Epithelial cell of proximal tubule (primary cell): ENCODE data around the gene FTO. TPM values are rescaled to one million over a fixed set of nuclear protein-coding genes. Genes with fewer than 3 reads are reported as not detected.

Source experiments
- DNase-seq: peaks from one replicate; pipeline ENCODE4 v3.0.0-alpha.2; 2011; ENCODE audit warnings: low read depth
- H3K4me3 ChIP-seq: 2 replicates; pipeline ENCODE4 v1.5.1; 2011; ENCODE audit warnings: low read depth, mild to moderate bottlenecking, low read length
- CTCF ChIP-seq: conservative IDR thresholded peaks from 2 replicates; pipeline ENCODE4 v1.5.1; 2012; ENCODE audit warnings: low read depth, mild to moderate bottlenecking, low read length
- total RNA-seq: library from RNA; depleted of rRNA; stranded (reverse); fragments of >200 nt; gene quantifications from 2 replicates; pipeline ENCODE4 v1.2.3, GENCODE V29; 2015

FTO gene
- total RNA-seq, 1 donor from 2014 or later, result 62.7 TPM

DNA sequence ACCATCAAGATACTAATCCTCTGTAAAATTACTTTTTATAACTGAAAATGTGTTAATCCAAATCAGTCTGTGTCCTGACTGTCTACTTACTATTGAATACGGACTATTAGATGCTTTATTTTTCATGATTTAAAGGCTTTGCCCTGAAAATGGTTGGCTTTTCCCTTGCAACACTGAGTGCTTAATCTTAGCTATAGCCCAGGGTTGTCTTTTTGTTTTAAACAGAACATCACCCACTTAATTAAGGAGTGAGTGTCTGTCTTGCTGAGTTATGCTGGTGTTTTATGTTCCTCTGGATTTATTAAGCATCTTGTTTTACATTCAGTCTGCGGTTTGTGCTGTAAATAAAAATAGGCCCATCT lies 11.0 kb downstream of the FTO start:
- H3K4me3 ChIP-seq, result no peak overlapping the region
- no peak for DNase-seq
- no peak for TF ChIP-seq CTCF

DNA sequence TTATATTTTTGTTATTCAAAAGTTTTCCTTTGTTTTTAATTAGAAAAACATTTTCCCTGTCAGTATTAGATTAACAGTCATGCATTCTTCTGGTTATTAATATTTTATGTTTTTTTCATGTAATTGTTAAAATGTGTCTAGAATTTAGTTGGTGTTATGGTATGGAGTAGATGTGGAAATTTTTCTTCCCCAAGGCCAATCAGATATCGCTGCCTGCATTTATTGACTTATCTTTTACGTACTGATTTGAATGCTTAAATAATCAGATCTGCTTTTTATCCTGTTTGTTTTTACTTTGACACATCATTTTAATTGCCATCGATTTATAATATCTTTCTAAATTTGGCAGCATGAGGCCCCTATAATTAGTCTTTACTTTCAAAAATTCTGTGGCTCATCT lies 13.6 kb downstream of the FTO start:
- no peak for TF ChIP-seq CTCF
- H3K4me3 ChIP-seq, result no peak overlapping the region
- DNase-seq, result no peak

DNA sequence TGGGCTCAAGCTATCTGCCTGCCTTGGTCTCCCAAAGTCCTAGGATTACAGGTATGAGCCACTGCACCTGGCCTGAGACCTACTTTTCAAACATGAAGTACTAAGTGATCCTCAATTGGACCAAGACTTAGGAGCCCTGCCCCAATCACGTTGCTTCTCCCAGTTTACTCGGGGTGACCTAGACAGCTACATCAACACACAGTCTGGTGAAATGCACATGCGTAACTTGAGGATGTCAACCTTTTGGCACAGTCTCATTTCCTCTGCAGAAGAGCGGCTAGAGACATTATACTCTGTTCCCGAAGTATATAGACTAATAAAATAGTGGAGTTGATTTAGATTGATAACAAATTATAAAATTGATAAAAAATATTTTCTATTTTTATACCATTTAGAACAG lies 17.1 kb downstream of the FTO start:
- no peak for TF ChIP-seq CTCF
- H3K4me3 ChIP-seq, result no peak overlapping the region
- no peak for DNase-seq

DNA sequence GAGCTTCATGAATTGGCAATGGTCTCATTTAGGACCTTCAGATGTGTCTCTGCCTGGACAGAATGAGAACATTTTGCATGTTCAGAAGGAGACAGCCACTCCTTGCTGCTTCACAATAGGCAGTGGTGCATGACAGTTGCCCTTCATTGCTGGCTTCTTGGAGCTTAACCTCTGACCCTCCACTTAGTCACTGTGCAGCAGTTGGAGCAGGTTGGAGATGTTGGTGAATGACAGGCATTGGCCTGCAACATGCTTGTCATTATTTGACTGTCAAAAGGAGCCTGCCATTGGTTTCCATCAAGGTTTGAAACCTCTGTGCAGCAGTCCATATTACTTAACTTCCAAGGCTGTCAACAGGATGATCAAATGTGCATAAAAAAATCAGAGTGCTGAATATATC lies 22.7 kb downstream of the FTO start:
- no peak for TF ChIP-seq CTCF
- DNase-seq, result peak; percentile 80
- no peak overlapping the region for H3K4me3 ChIP-seq

DNA sequence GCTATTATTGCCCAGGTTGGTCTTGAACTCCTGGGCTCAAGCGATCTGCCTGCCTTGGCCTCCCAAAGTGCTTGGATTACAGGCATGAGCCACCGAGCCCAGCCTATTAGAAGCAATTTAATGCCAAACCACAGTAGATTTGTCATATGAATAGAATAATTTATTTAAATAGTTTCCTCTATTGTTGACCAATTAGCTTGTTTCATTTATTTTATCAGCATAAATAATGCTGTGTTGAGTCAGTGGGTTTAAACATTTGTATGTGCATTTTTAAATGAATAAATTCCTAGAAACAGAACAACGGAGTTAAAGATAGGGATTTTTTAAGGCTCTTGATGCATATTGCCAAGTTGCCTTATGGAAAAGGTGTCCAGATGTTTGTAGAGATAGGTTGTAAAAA lies 26.7 kb downstream of the FTO start:
- no peak overlapping the region for H3K4me3 ChIP-seq

DNA sequence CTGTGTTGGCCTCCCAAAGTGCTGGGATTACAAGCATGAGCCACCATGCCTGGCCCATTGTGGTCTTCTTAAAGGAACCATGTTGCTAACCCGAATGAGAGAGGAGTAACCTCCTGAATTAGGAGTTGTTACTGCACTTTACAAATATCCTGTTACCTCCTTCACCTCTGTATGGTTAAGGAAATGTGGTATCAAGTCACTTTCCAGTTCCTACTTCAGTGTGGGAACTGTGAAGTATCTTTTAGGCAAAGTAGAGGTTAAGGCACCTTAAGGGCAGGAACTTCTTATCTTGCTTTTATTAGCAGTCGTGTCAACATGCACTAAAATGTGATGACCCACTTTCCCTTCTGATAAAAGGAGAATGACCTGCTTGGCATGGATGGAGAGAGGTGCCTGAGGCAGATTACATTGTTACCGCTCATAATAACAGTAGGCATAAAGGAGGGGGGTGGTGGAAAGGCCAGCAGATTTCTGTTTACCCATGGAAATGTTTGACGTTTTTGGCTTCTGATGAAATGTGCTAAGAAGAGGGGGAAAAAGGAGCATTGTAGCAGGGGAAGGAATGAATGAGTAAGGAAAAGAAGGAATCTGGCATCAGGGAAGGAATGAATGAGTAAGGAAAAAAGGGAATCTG lies 28.5 kb downstream of the FTO start:
- DNase-seq, result no peak
- no peak overlapping the region for H3K4me3 ChIP-seq
- TF ChIP-seq CTCF, result no peak

More for the DNA sequence above, 26.7 kb downstream of the FTO start:
- no peak for TF ChIP-seq CTCF
- no peak for DNase-seq

DNA sequence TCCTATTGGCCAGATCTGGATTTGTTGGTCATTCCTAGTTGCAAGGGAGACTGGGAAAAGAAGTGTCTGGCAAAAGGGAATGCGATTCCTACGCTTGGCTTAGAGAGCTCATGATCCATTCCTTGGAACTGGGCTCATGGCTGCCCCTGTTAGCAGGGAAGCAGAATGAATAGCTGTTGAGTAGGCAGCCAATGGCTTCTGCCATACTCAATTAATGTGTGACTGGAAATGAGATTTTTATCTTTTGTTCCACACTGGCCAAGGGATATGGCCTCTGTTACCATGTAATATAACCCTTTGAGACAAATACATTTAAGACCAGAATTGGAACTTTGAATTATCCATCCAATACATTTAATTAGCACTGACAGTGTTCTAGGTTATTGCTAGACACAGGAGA lies 31.0 kb downstream of the FTO start:
- H3K4me3 ChIP-seq, result no peak overlapping the region
- no peak for DNase-seq
- TF ChIP-seq CTCF, result no peak
